Keratinocyte (primary cell): ENCODE results near the gene SMIM26. TPM values are rescaled to one million over a fixed set of nuclear protein-coding genes. Genes with fewer than 3 reads are reported as not detected.

Experiments
- DNase-seq: peaks from one replicate; pipeline ENCODE4 v3.0.0-alpha.2; 2011; ENCODE audit warnings: low read depth, missing footprints, low spot score
- FAIRE-seq: peaks from 2 replicates; lab custom pipeline; 2011; peaks lifted over from hg19 to GRCh38; lab: Jason Lieb, UNC
- H2AFZ ChIP-seq: 2 replicates; pipeline ENCODE4 v1.6.0; 2012; ENCODE audit warnings: low read length, control low read depth, inconsistent platforms; ENCODE audit not compliant: control insufficient read depth
- H3K27ac ChIP-seq: 2 replicates; pipeline ENCODE4 v1.5.1; 2011; ENCODE audit warnings: low read length; ENCODE audit not compliant: control insufficient read depth, insufficient read depth
- H3K27me3 ChIP-seq: 3 replicates; pipeline ENCODE4 v1.6.0; 2011; ENCODE audit warnings: low read length; ENCODE audit not compliant: control insufficient read depth, insufficient read depth; ENCODE audit errors: extremely low read depth
- H3K36me3 ChIP-seq, 2 experiments: 2 replicates in 1 of 2; 3 replicates in 1 of 2; pipeline ENCODE4 v1.5.1; 2011; ENCODE audit warnings: low read length in 2 of 2, mild to moderate bottlenecking in 1 of 2; ENCODE audit not compliant: control insufficient read depth in 2 of 2, insufficient read depth in 2 of 2; ENCODE audit errors: extremely low read depth in 1 of 2
- H3K4me1 ChIP-seq: 3 replicates; pipeline ENCODE4 v1.5.1; 2011; ENCODE audit warnings: low read length; ENCODE audit not compliant: control insufficient read depth, insufficient read depth; ENCODE audit errors: extremely low read depth
- H3K4me2 ChIP-seq: 3 replicates; pipeline ENCODE4 v1.6.0; 2011; ENCODE audit warnings: low read depth, low read length; ENCODE audit not compliant: control insufficient read depth, insufficient read depth; ENCODE audit errors: extremely low read depth
- H3K4me3 ChIP-seq, 3 experiments: fragments of 200-600 bp in 1 of 3; sonication (generic) in 1 of 3; 2 replicates in 2 of 3; 3 replicates in 1 of 3; pipeline ENCODE4 v1.5.1; 2011 to 2016; ENCODE audit warnings: low read length in 3 of 3, mild to moderate bottlenecking in 3 of 3, control low read depth in 2 of 3, inconsistent platforms in 1 of 3, low read depth in 1 of 3, mixed read lengths in 1 of 3, mixed run types in 1 of 3, moderate library complexity in 1 of 3; ENCODE audit not compliant: control insufficient read depth in 2 of 3, insufficient read depth in 2 of 3; ENCODE audit errors: extremely low read depth in 1 of 3
- H3K79me2 ChIP-seq: 2 replicates; pipeline ENCODE4 v1.6.0; 2012; ENCODE audit warnings: low read length; ENCODE audit not compliant: control insufficient read depth, insufficient read depth
- H3K9ac ChIP-seq: 3 replicates; pipeline ENCODE4 v1.6.0; 2011; ENCODE audit warnings: low read length; ENCODE audit not compliant: control insufficient read depth, insufficient read depth; ENCODE audit errors: extremely low read depth
- H3K9me1 ChIP-seq: 3 replicates; pipeline ENCODE4 v1.6.0; 2011; ENCODE audit warnings: low read length; ENCODE audit not compliant: control insufficient read depth, insufficient read depth; ENCODE audit errors: extremely low read depth
- H3K9me3 ChIP-seq: 2 replicates; pipeline ENCODE4 v1.5.1; 2012; ENCODE audit warnings: low read depth, low read length; ENCODE audit not compliant: control insufficient read depth
- H4K20me1 ChIP-seq: 3 replicates; pipeline ENCODE4 v1.6.0; 2011; ENCODE audit warnings: low read length; ENCODE audit not compliant: control insufficient read depth, insufficient read depth; ENCODE audit errors: extremely low read depth
- CTCF ChIP-seq, 3 experiments: IDR thresholded peaks in 1 of 3; conservative IDR thresholded peaks in 1 of 3; optimal IDR thresholded peaks in 1 of 3; 2 replicates in 2 of 3; 3 replicates in 1 of 3; pipeline versions ENCODE3 to v1.5.1; 2011; ENCODE audit warnings: low read length in 3 of 3, mild to moderate bottlenecking in 3 of 3, moderate library complexity in 2 of 3, control low read depth in 1 of 3, inconsistent platforms in 1 of 3; ENCODE audit not compliant: insufficient read depth in 2 of 3; ENCODE audit errors: extremely low read depth in 1 of 3
- EZH2 ChIP-seq: IDR thresholded peaks from one replicate; pipeline ENCODE4 v1.6.1; 2012; ENCODE audit warnings: inconsistent platforms, mild to moderate bottlenecking, low read length, moderate library complexity
- dilution Hi-C: fragments of 300-500 bp; cut with MboI; formaldehyde crosslinking; loops from one replicate; pipeline ENCODE4 v1.7.0; 2020; ENCODE audit warnings: low sequenced_read_pairs; ENCODE audit not compliant: extremely low pct_ligation_motif_present
- polyA plus RNA-seq, 5 experiments: library from polyadenylated mRNA; depleted of rRNA in 3 of 5; stranded (reverse) in 3 of 5; stranded (forward) in 1 of 5; unstranded in 1 of 5; fragments of >200 nt; gene quantifications; 1 replicate in 1 of 5; 2 replicates in 3 of 5; 3 replicates in 1 of 5; pipeline versions ENCODE4 v1.2.1 to v1.2.3, GENCODE V29; 2011 to 2012; ENCODE audit warnings: missing spikeins in 2 of 5, low read depth in 1 of 5, low replicate concordance in 1 of 5

The SMIM26 gene
- polyA plus RNA-seq, 1 donor (not counting 4 experiments of a cell fraction or from before 2014, with no cell fraction given) = 124 TPM

- H3K27me3 ChIP-seq = no peaks in the 10 kb centered on the region
Measured at GRCh38 chr20:18580012-18580411, 12.8 kb downstream of the SMIM26 start.

GRCh38 chr20:18585134-18585533 is 17.9 kb downstream of the SMIM26 start:
- Histone ChIP-seq H3K9me3 (no peaks in the 10 kb centered on the region), H3K4me1 (peaks cover 8% of the 10 kb centered on the region), H2AFZ (no peak overlapping the region), H3K36me3 (no peaks in the 10 kb centered on the region), H3K27me3 (no peaks in the 10 kb centered on the region), H4K20me1 (no peaks in the 10 kb centered on the region), H3K79me2 (peaks cover 11% of the 10 kb centered on the region), H3K9ac (no peak overlapping the region), H3K4me2 (no peak overlapping the region), H3K4me3 (no peak overlapping the region), H3K27ac (no peak overlapping the region), H3K9me1 (no peaks in the 10 kb centered on the region)
- FAIRE-seq = no peak
- TF ChIP-seq CTCF (optimal IDR thresholded peaks at IDR 0.05 in 1 of 3, IDR thresholded peaks at IDR 0.05 in 1 of 3, conservative IDR thresholded peaks at IDR 0.05 in 1 of 3; ENCODE audit: extremely low read depth in 1 of 3, insufficient read depth in 2 of 3, low read length in 3 of 3) = no peak
- TF ChIP-seq EZH2 = no peak
- dilution Hi-C loops = no loop called here
- no peak for DNase-seq

More at GRCh38 chr20:18580012-18580411, 12.8 kb downstream of the SMIM26 start:
- Histone ChIP-seq H3K36me3 (no peaks in the 10 kb centered on the region), H3K9me3 (no peaks in the 10 kb centered on the region), H4K20me1 (no peaks in the 10 kb centered on the region), H3K4me3 (no peak overlapping the region), H2AFZ (no peak overlapping the region), H3K9me1 (no peaks in the 10 kb centered on the region), H3K9ac (no peak overlapping the region), H3K27ac (no peak overlapping the region), H3K4me1 (no peaks in the 10 kb centered on the region), H3K4me2 (no peak overlapping the region), H3K79me2 (no peaks in the 10 kb centered on the region)
- dilution Hi-C loops = no loop called here
- FAIRE-seq = no peak
- TF ChIP-seq CTCF (optimal IDR thresholded peaks at IDR 0.05 in 1 of 3, IDR thresholded peaks at IDR 0.05 in 1 of 3, conservative IDR thresholded peaks at IDR 0.05 in 1 of 3; ENCODE audit: extremely low read depth in 1 of 3, insufficient read depth in 2 of 3, low read length in 3 of 3) (no peak), EZH2 (no peak)
- no peak for DNase-seq
